ENCODE measurements around the gene DARS1. TPM values are rescaled to one million over a fixed set of nuclear protein-coding genes. Genes with fewer than 3 reads are reported as not detected.

The DARS1 gene
- total RNA-seq, 1 donor: 119 TPM

GRCh38 chr2:136001131-136001530, 15.7 kb upstream of the DARS1 start:
- no peaks in the 10 kb centered on the region for H4K20me1 ChIP-seq (ENCODE audit: insufficient read depth, low read length)
- no peaks in the 10 kb centered on the region for H3K9me3 ChIP-seq (ENCODE audit: low read depth, low read length)
- TF ChIP-seq, protein P1, sequence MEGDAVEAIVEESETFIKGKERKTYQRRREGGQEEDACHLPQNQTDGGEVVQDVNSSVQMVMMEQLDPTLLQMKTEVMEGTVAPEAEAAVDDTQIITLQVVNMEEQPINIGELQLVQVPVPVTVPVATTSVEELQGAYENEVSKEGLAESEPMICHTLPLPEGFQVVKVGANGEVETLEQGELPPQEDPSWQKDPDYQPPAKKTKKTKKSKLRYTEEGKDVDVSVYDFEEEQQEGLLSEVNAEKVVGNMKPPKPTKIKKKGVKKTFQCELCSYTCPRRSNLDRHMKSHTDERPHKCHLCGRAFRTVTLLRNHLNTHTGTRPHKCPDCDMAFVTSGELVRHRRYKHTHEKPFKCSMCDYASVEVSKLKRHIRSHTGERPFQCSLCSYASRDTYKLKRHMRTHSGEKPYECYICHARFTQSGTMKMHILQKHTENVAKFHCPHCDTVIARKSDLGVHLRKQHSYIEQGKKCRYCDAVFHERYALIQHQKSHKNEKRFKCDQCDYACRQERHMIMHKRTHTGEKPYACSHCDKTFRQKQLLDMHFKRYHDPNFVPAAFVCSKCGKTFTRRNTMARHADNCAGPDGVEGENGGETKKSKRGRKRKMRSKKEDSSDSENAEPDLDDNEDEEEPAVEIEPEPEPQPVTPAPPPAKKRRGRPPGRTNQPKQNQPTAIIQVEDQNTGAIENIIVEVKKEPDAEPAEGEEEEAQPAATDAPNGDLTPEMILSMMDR (IDR thresholded peaks at IDR 0.05; ENCODE audit: extremely low read depth, low read depth, low read length): no peak
- H2AFZ ChIP-seq (ENCODE audit: low read length): no peak overlapping the region
- no peaks in the 10 kb centered on the region for H3K36me3 ChIP-seq (ENCODE audit: insufficient read depth, low read length)
- H3K4me2 ChIP-seq (ENCODE audit: insufficient read depth, low read length): no peak overlapping the region
- H3K4me1 ChIP-seq (ENCODE audit: insufficient read depth, low read length): no peaks in the 10 kb centered on the region
- no peak overlapping the region for H3K4me3 ChIP-seq (ENCODE audit: insufficient read depth, low read length)
- no peak for DNase-seq (ENCODE audit: insufficient read length, low spot score, missing footprints)
- H3K27me3 ChIP-seq (ENCODE audit: insufficient read depth, low read length): no peaks in the 10 kb centered on the region
- no peak overlapping the region for H3K27ac ChIP-seq (ENCODE audit: low read depth, low read length)
- H3K79me2 ChIP-seq (ENCODE audit: insufficient read depth, low read length): no peaks in the 10 kb centered on the region

DNA sequence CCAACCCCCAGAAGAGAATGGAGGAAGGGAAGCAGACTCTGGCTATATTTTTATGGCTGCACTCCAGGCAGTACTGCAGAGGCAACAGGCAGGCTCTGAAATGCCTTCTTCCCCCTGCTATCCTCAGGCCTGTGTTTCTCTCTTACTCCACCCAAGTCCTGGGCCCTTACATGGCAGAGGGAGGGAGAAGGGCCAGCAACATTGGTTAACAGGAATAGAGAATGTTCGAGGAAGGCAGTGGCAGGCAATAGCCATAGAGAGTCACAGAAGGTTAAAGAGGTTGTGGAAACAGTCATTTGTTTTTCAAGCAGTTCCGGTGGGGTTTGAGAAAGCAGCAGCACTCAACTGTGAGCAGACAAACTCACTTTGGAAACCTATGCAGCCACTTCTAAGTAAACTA, 15.1 kb upstream of the DARS1 start:
- TF ChIP-seq, protein P1 (IDR thresholded peaks at IDR 0.05; ENCODE audit: extremely low read depth, low read depth, low read length): no peak
- H3K27me3 ChIP-seq (ENCODE audit: insufficient read depth, low read length): no peaks in the 10 kb centered on the region
- H3K4me1 ChIP-seq (ENCODE audit: insufficient read depth, low read length): no peaks in the 10 kb centered on the region
- peak overlapping the region; percentile 77 for H2AFZ ChIP-seq (ENCODE audit: low read length)
- no peak overlapping the region for H3K4me2 ChIP-seq (ENCODE audit: insufficient read depth, low read length)
- no peak for DNase-seq (ENCODE audit: insufficient read length, low spot score, missing footprints)
- no peak overlapping the region for H3K4me3 ChIP-seq (ENCODE audit: insufficient read depth, low read length)
- no peaks in the 10 kb centered on the region for H4K20me1 ChIP-seq (ENCODE audit: insufficient read depth, low read length)
- H3K9me3 ChIP-seq (ENCODE audit: low read depth, low read length): no peaks in the 10 kb centered on the region
- H3K27ac ChIP-seq (ENCODE audit: low read depth, low read length): no peak overlapping the region
- H3K79me2 ChIP-seq (ENCODE audit: insufficient read depth, low read length): no peaks in the 10 kb centered on the region
- no peaks in the 10 kb centered on the region for H3K36me3 ChIP-seq (ENCODE audit: insufficient read depth, low read length)

- TF ChIP-seq, protein P1 (IDR thresholded peaks at IDR 0.05; ENCODE audit: extremely low read depth, low read depth, low read length): no peak
- Histone ChIP-seq H3K4me3 (ENCODE audit: insufficient read depth, low read length) (no peak overlapping the region), H3K4me1 (ENCODE audit: insufficient read depth, low read length) (no peaks in the 10 kb centered on the region), H3K27ac (ENCODE audit: low read depth, low read length) (no peak overlapping the region), H2AFZ (ENCODE audit: low read length) (no peak overlapping the region), H3K27me3 (ENCODE audit: insufficient read depth, low read length) (no peaks in the 10 kb centered on the region), H4K20me1 (ENCODE audit: insufficient read depth, low read length) (no peaks in the 10 kb centered on the region), H3K9me3 (ENCODE audit: low read depth, low read length) (no peaks in the 10 kb centered on the region), H3K79me2 (ENCODE audit: insufficient read depth, low read length) (no peaks in the 10 kb centered on the region), H3K4me2 (ENCODE audit: insufficient read depth, low read length) (no peak overlapping the region), H3K36me3 (ENCODE audit: insufficient read depth, low read length) (no peaks in the 10 kb centered on the region)
- no peak for DNase-seq (ENCODE audit: insufficient read length, low spot score, missing footprints)
Measured at GRCh38 chr2:135999899-136000298, 14.5 kb upstream of the DARS1 start.

GRCh38 chr2:135998879-135999278, 13.5 kb upstream of the DARS1 start:
- Histone ChIP-seq H3K27ac (ENCODE audit: low read depth, low read length) (no peak overlapping the region), H4K20me1 (ENCODE audit: insufficient read depth, low read length) (no peaks in the 10 kb centered on the region), H3K4me2 (ENCODE audit: insufficient read depth, low read length) (no peak overlapping the region), H3K79me2 (ENCODE audit: insufficient read depth, low read length) (no peaks in the 10 kb centered on the region), H2AFZ (ENCODE audit: low read length) (no peak overlapping the region), H3K9me3 (ENCODE audit: low read depth, low read length) (no peaks in the 10 kb centered on the region), H3K36me3 (ENCODE audit: insufficient read depth, low read length) (no peaks in the 10 kb centered on the region), H3K4me1 (ENCODE audit: insufficient read depth, low read length) (no peaks in the 10 kb centered on the region), H3K27me3 (ENCODE audit: insufficient read depth, low read length) (no peaks in the 10 kb centered on the region), H3K4me3 (ENCODE audit: insufficient read depth, low read length) (no peak overlapping the region)
- TF ChIP-seq, protein P1 (IDR thresholded peaks at IDR 0.05; ENCODE audit: extremely low read depth, low read depth, low read length): no peak
- no peak for DNase-seq (ENCODE audit: insufficient read length, low spot score, missing footprints)
